K562 (cell line): ENCODE measurements around the gene RASL12. TPM values are rescaled to one million over a fixed set of nuclear protein-coding genes. Genes with fewer than 3 reads are reported as not detected.

Experiments used
- ARHGAP35 ChIP-seq: fragments of 450-650 bp; IDR thresholded peaks from 2 replicates; pipeline ENCODE4 v1.6.1; 2018; ENCODE audit not compliant: partially characterized antibody
- CBX1 ChIP-seq: sonication (generic); IDR thresholded peaks from 2 replicates; pipeline ENCODE4 v1.6.1; 2016; ENCODE audit warnings: antibody characterized with exemption, low read depth, mild to moderate bottlenecking
- CBX3 ChIP-seq, 2 experiments: IDR thresholded peaks; 1 replicate in 1 of 2; 2 replicates in 1 of 2; pipeline ENCODE4 v1.6.1; 2012; ENCODE audit warnings: inconsistent platforms in 2 of 2, low read length in 2 of 2, borderline replicate concordance in 1 of 2, control low read depth in 1 of 2
- CREM ChIP-seq: IDR thresholded peaks from 2 replicates; pipeline ENCODE4 v1.6.1; 2014; ENCODE audit warnings: antibody characterized with exemption, low read depth
- HNRNPLL ChIP-seq: fragments of 200-400 bp; formaldehyde crosslinking; IDR thresholded peaks from 2 replicates; pipeline ENCODE4 v1.6.1; 2017; ENCODE audit warnings: low read length, low read depth, mild to moderate bottlenecking; ENCODE audit not compliant: poor library complexity, severe bottlenecking
- KLF10 ChIP-seq: fragments of 250-450 bp; sonication (Bioruptor Pico); IDR thresholded peaks from 2 replicates; pipeline ENCODE4 v1.6.1; 2021; ENCODE audit warnings: matching md5 sums
- MCM7 ChIP-seq, 2 experiments: fragments of 450-650 bp; IDR thresholded peaks; 2 replicates each; pipeline ENCODE4 v1.6.1; 2016 to 2018
- NFYB ChIP-seq: IDR thresholded peaks from 2 replicates; pipeline ENCODE4 v1.6.1; 2011; ENCODE audit warnings: mild to moderate bottlenecking, moderate library complexity; ENCODE audit not compliant: insufficient read length; ENCODE audit errors: extremely low read depth
- PPARD ChIP-seq: fragments of 250-450 bp; sonication (Bioruptor Pico); IDR thresholded peaks from 2 replicates; pipeline ENCODE4 v1.8.0; 2022; ENCODE audit warnings: inconsistent platforms, mild to moderate bottlenecking, moderate library complexity
- RBM22 ChIP-seq: fragments of 200-400 bp; formaldehyde crosslinking; IDR thresholded peaks from 2 replicates; pipeline ENCODE4 v1.6.1; 2018; ENCODE audit warnings: low read length, low read depth; ENCODE audit not compliant: poor library complexity, severe bottlenecking
- TCF7L2 ChIP-seq: fragments of 150-350 bp; IDR thresholded peaks from 2 replicates; pipeline ENCODE4 v1.6.1; 2016; ENCODE audit warnings: low read depth, mild to moderate bottlenecking, low read length, moderate library complexity
- ZKSCAN8 ChIP-seq: fragments of 200-800 bp; sonication (Bioruptor generic); IDR thresholded peaks from 2 replicates; pipeline ENCODE4 v1.6.1; 2016; ENCODE audit warnings: missing genetic modification characterization, missing compliant biosample characterization
- ZNF277 ChIP-seq: fragments of 250-450 bp; sonication (Bioruptor Pico); IDR thresholded peaks from 2 replicates; pipeline ENCODE4 v1.8.0; 2022; ENCODE audit warnings: inconsistent platforms, mild to moderate bottlenecking, moderate library complexity, borderline replicate concordance
- ZNF76 ChIP-seq: fragments of 250-450 bp; sonication (Bioruptor Pico); IDR thresholded peaks from 2 replicates; pipeline ENCODE4 v1.4.0; 2020; ENCODE audit warnings: mild to moderate bottlenecking, moderate library complexity, borderline replicate concordance
- polyA plus RNA-seq, 8 experiments: library from polyadenylated mRNA; depleted of rRNA in 4 of 8; stranded (reverse) in 5 of 8; unstranded in 3 of 8; fragments of >200 nt; fragmentation: Nextera tagmentation in 2 of 8; fragmentation: Illumina TruSeq in 1 of 8; extraction: Ambion mirVana in 2 of 8; extraction: Trizol in 1 of 8; gene quantifications; 2 replicates each; pipeline versions ENCODE4 v1.2.1 to v1.2.3, GENCODE V29; 2011 to 2014; ENCODE audit warnings: inconsistent platforms in 1 of 8, missing spikeins in 1 of 8
- total RNA-seq, 7 experiments: library from RNA; depleted of rRNA in 6 of 7; stranded (reverse); fragments of >200 nt in 6 of 7; fragmentation: Illumina TruSeq in 2 of 7; extraction: Trizol in 2 of 7; gene quantifications; 2 replicates each; pipeline versions ENCODE4 v1.2.1 to v1.2.3, GENCODE V29; 2011 to 2021; ENCODE audit warnings: low replicate concordance in 1 of 7
- TF ChIP-seq, protein P1 (sequence below): sonication (generic); formaldehyde crosslinking; IDR thresholded peaks from 2 replicates; pipeline ENCODE4 v1.8.0; 2022; ENCODE audit warnings: mild to moderate bottlenecking, missing genetic modification reagents
- TF ChIP-seq, protein P2 (sequence below), 3 experiments: fragments of 200-800 bp in 1 of 3; fragments of 250-450 bp in 1 of 3; fragments of 450-650 bp in 1 of 3; sonication (Bioruptor Pico) in 1 of 3; sonication (Bioruptor generic) in 1 of 3; formaldehyde crosslinking in 1 of 3; IDR thresholded peaks; 2 replicates each; pipeline versions ENCODE4 v1.6.1 to v1.8.0; 2016 to 2022; ENCODE audit warnings: mild to moderate bottlenecking in 2 of 3, missing genetic modification characterization in 2 of 3, missing compliant biosample characterization in 1 of 3, moderate library complexity in 1 of 3
- TF ChIP-seq, protein P3 (sequence below): fragments of 450-650 bp; formaldehyde crosslinking; IDR thresholded peaks from 2 replicates; pipeline ENCODE4 v1.4.0; 2020; ENCODE audit warnings: mild to moderate bottlenecking, moderate library complexity

The RASL12 gene
- total and polyA plus RNA-seq, 9 of the 15 experiments (the other 6 are each of a cell fraction or from before 2014, with no cell fraction given): not detected

- TF ChIP-seq, protein P1, sequence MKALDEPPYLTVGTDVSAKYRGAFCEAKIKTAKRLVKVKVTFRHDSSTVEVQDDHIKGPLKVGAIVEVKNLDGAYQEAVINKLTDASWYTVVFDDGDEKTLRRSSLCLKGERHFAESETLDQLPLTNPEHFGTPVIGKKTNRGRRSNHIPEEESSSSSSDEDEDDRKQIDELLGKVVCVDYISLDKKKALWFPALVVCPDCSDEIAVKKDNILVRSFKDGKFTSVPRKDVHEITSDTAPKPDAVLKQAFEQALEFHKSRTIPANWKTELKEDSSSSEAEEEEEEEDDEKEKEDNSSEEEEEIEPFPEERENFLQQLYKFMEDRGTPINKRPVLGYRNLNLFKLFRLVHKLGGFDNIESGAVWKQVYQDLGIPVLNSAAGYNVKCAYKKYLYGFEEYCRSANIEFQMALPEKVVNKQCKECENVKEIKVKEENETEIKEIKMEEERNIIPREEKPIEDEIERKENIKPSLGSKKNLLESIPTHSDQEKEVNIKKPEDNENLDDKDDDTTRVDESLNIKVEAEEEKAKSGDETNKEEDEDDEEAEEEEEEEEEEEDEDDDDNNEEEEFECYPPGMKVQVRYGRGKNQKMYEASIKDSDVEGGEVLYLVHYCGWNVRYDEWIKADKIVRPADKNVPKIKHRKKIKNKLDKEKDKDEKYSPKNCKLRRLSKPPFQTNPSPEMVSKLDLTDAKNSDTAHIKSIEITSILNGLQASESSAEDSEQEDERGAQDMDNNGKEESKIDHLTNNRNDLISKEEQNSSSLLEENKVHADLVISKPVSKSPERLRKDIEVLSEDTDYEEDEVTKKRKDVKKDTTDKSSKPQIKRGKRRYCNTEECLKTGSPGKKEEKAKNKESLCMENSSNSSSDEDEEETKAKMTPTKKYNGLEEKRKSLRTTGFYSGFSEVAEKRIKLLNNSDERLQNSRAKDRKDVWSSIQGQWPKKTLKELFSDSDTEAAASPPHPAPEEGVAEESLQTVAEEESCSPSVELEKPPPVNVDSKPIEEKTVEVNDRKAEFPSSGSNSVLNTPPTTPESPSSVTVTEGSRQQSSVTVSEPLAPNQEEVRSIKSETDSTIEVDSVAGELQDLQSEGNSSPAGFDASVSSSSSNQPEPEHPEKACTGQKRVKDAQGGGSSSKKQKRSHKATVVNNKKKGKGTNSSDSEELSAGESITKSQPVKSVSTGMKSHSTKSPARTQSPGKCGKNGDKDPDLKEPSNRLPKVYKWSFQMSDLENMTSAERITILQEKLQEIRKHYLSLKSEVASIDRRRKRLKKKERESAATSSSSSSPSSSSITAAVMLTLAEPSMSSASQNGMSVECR (CRISPR knock-in tag): 0 out of 2 replicates have a peak, but pooled peaks have one; percentile 19
- no peak for TF ChIP-seq KLF10 (CRISPR knock-in tag)
- TF ChIP-seq MCM7 (IDR thresholded peaks at IDR 0.05): no peak
- no peak for TF ChIP-seq ZNF277 (CRISPR knock-in tag)
- TF ChIP-seq TCF7L2: no peak
- no peak for TF ChIP-seq CBX1
- no peak for TF ChIP-seq CREM
- TF ChIP-seq HNRNPLL: no peak
- no peak for TF ChIP-seq NFYB
- no peak for TF ChIP-seq CBX3 (IDR thresholded peaks at IDR 0.05; ENCODE audit: borderline replicate concordance in 1 of 2, low read length in 2 of 2)
- TF ChIP-seq ARHGAP35: no peak
- TF ChIP-seq PPARD: no peak
- TF ChIP-seq ZKSCAN8 (CRISPR knock-in tag): no peak
- TF ChIP-seq ZNF76 (CRISPR knock-in tag): no peak
- TF ChIP-seq RBM22: no peak
- TF ChIP-seq, protein P2, sequence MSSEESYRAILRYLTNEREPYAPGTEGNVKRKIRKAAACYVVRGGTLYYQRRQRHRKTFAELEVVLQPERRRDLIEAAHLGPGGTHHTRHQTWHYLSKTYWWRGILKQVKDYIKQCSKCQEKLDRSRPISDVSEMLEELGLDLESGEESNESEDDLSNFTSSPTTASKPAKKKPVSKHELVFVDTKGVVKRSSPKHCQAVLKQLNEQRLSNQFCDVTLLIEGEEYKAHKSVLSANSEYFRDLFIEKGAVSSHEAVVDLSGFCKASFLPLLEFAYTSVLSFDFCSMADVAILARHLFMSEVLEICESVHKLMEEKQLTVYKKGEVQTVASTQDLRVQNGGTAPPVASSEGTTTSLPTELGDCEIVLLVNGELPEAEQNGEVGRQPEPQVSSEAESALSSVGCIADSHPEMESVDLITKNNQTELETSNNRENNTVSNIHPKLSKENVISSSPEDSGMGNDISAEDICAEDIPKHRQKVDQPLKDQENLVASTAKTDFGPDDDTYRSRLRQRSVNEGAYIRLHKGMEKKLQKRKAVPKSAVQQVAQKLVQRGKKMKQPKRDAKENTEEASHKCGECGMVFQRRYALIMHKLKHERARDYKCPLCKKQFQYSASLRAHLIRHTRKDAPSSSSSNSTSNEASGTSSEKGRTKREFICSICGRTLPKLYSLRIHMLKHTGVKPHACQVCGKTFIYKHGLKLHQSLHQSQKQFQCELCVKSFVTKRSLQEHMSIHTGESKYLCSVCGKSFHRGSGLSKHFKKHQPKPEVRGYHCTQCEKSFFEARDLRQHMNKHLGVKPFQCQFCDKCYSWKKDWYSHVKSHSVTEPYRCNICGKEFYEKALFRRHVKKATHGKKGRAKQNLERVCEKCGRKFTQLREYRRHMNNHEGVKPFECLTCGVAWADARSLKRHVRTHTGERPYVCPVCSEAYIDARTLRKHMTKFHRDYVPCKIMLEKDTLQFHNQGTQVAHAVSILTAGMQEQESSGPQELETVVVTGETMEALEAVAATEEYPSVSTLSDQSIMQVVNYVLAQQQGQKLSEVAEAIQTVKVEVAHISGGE (CRISPR knock-in tag; IDR thresholded peaks at IDR 0.05): no peak
- TF ChIP-seq, protein P3, sequence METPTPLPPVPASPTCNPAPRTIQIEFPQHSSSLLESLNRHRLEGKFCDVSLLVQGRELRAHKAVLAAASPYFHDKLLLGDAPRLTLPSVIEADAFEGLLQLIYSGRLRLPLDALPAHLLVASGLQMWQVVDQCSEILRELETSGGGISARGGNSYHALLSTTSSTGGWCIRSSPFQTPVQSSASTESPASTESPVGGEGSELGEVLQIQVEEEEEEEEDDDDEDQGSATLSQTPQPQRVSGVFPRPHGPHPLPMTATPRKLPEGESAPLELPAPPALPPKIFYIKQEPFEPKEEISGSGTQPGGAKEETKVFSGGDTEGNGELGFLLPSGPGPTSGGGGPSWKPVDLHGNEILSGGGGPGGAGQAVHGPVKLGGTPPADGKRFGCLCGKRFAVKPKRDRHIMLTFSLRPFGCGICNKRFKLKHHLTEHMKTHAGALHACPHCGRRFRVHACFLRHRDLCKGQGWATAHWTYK (CRISPR knock-in tag): no peak
These were observed 18.3 kb upstream of the RASL12 start (continued) for GRCh38 chr15:65085990-65086679.
